Left ventricle myocardium inferior (tissue), 1 donor: ENCODE measurements around the gene YPEL5. TPM values are rescaled to one million over a fixed set of nuclear protein-coding genes. Genes with fewer than 3 reads are reported as not detected.

ENCODE experiments used
- DNase-seq: peaks from one replicate; pipeline ENCODE4 v3.0.0-alpha.2; 2020
- H3K27ac ChIP-seq: fragments of 200-600 bp; replicated peaks from 2 replicates; pipeline ENCODE4 v1.8.0; 2021
- H3K27me3 ChIP-seq: fragments of 200-600 bp; 2 replicates; pipeline ENCODE4 v1.8.0; 2021; ENCODE audit warnings: low read depth
- H3K36me3 ChIP-seq: fragments of 200-600 bp; 2 replicates; pipeline ENCODE4 v1.8.0; 2021
- H3K4me1 ChIP-seq: fragments of 200-600 bp; 2 replicates; pipeline ENCODE4 v1.8.0; 2021
- H3K4me3 ChIP-seq: fragments of 200-600 bp; 2 replicates; pipeline ENCODE4 v1.8.0; 2021; ENCODE audit warnings: mild to moderate bottlenecking, moderate library complexity
- H3K9me3 ChIP-seq: fragments of 200-600 bp; replicated peaks from 2 replicates; pipeline ENCODE4 v1.8.0; 2021
- CTCF ChIP-seq: fragments of 200-600 bp; IDR thresholded peaks from 2 replicates; pipeline ENCODE4 v1.8.0; 2021; ENCODE audit warnings: antibody characterized with exemption, mild to moderate bottlenecking, borderline replicate concordance
- intact Hi-C: fragments of 100-400 bp; cut with micrococcal nuclease; formaldehyde crosslinking; loops from one replicate; pipeline ENCODE4 v1.11.0; 2022
- total RNA-seq: library from RNA; stranded (reverse); fragmentation: NEBNext Ultra II Directional; extraction: Animal tissue kit (Norgen Biotek cat#: 25700); gene quantifications from one replicate; pipeline ENCODE4 v1.2.1, GENCODE V29; 2021
- donor health status: DM: no; HTN: yes; CAD: no; lungs with severe emphysema.

The YPEL5 gene
- total RNA-seq, 1 donor from 2014 or later: 63.6 TPM

- Histone ChIP-seq H3K9me3 (no peaks in the 10 kb centered on the region), H3K27ac (no peak overlapping the region), H3K36me3 (no peaks in the 10 kb centered on the region), H3K4me1 (no peaks in the 10 kb centered on the region), H3K4me3 (no peak overlapping the region), H3K27me3 (no peaks in the 10 kb centered on the region)
- no peak for DNase-seq
- intact Hi-C loops: no loop called here
- no peak for TF ChIP-seq CTCF
Observed at GRCh38 chr2:30191819-30192271, 45.0 kb downstream of the YPEL5 start.

- Histone ChIP-seq H3K27ac (no peak overlapping the region), H3K4me1 (no peaks in the 10 kb centered on the region), H3K27me3 (no peaks in the 10 kb centered on the region), H3K36me3 (no peaks in the 10 kb centered on the region), H3K9me3 (no peaks in the 10 kb centered on the region), H3K4me3 (no peak overlapping the region)
- no peak for DNase-seq
- no peak for TF ChIP-seq CTCF
- intact Hi-C loops: no loop called here
Observed at GRCh38 chr2:30192314-30192713, 45.5 kb downstream of the YPEL5 start.

GRCh38 chr2:30193104-30193681 lies 46.4 kb downstream of the YPEL5 start:
- H3K36me3 ChIP-seq: no peaks in the 10 kb centered on the region
- no peaks in the 10 kb centered on the region for H3K27me3 ChIP-seq
- no peak for DNase-seq
- H3K9me3 ChIP-seq: no peaks in the 10 kb centered on the region
- no peak for TF ChIP-seq CTCF
- no peak overlapping the region for H3K4me3 ChIP-seq
- no peak overlapping the region for H3K27ac ChIP-seq
- intact Hi-C loops: no loop called here
- H3K4me1 ChIP-seq: no peaks in the 10 kb centered on the region

GRCh38 chr2:30194421-30194820 lies 47.6 kb downstream of the YPEL5 start:
- TF ChIP-seq CTCF: no peak
- H3K9me3 ChIP-seq: no peaks in the 10 kb centered on the region

GRCh38 chr2:30195016-30195415 lies 48.2 kb downstream of the YPEL5 start:
- no peaks in the 10 kb centered on the region for H3K4me1 ChIP-seq

More at GRCh38 chr2:30194421-30194820, 47.6 kb downstream of the YPEL5 start:
- Histone ChIP-seq H3K4me3 (no peak overlapping the region), H3K4me1 (no peaks in the 10 kb centered on the region), H3K27ac (no peak overlapping the region), H3K36me3 (no peaks in the 10 kb centered on the region), H3K27me3 (no peaks in the 10 kb centered on the region)
- intact Hi-C loops: no loop called here
- DNase-seq: no peak

More at GRCh38 chr2:30195016-30195415, 48.2 kb downstream of the YPEL5 start:
- H3K27ac ChIP-seq: no peak overlapping the region
- no peak overlapping the region for H3K4me3 ChIP-seq
- no peaks in the 10 kb centered on the region for H3K27me3 ChIP-seq
- TF ChIP-seq CTCF: no peak
- no peaks in the 10 kb centered on the region for H3K36me3 ChIP-seq
- H3K9me3 ChIP-seq: no peaks in the 10 kb centered on the region
- intact Hi-C loops: no loop called here
- DNase-seq: no peak
